SK-N-MC (cell line): ENCODE results near the gene TMCC3.

Source experiments
- DNase-seq: peaks from one replicate; pipeline ENCODE4 v3.0.0-alpha.2; 2011; ENCODE audit warnings: low read depth, low spot score
- H3K27ac ChIP-seq: fragments of 200-600 bp; sonication (generic); 2 replicates; pipeline ENCODE4 v1.5.1; 2016; ENCODE audit warnings: mixed run types
- H3K36me3 ChIP-seq: fragments of 200-600 bp; sonication (generic); 2 replicates; pipeline ENCODE4 v1.6.1; 2017; ENCODE audit warnings: antibody characterized with exemption, low read length, mixed read lengths; ENCODE audit not compliant: insufficient read depth
- H3K4me3 ChIP-seq: fragments of 200-600 bp; sonication (generic); 2 replicates; pipeline ENCODE4 v1.5.1; 2016
- H3K9ac ChIP-seq: fragments of 200-600 bp; sonication (generic); 2 replicates; pipeline ENCODE4 v1.8.0; 2017; ENCODE audit warnings: mixed run types, mixed read lengths; ENCODE audit not compliant: insufficient read length
- H3K9me3 ChIP-seq: fragments of 200-600 bp; sonication (generic); 2 replicates; pipeline ENCODE4 v1.6.1; 2017; ENCODE audit warnings: low read depth, mild to moderate bottlenecking, antibody characterized with exemption, low read length, moderate library complexity, mixed read lengths
- EZH2 ChIP-seq: fragments of 200-600 bp; sonication (generic); IDR thresholded peaks from one replicate; pipeline ENCODE4 v1.6.1; 2017; ENCODE audit warnings: antibody characterized with exemption
- FOXP2 ChIP-seq: optimal IDR thresholded peaks from 2 replicates; pipeline ENCODE3; 2011; ENCODE audit warnings: mild to moderate bottlenecking, moderate library complexity; ENCODE audit not compliant: insufficient read depth; ENCODE audit errors: extremely low read length, control extremely low read depth
- POLR2AphosphoS5 ChIP-seq: IDR thresholded peaks from 2 replicates; pipeline ENCODE4 v1.6.1; 2012; ENCODE audit warnings: mild to moderate bottlenecking, low read depth, low read length, borderline replicate concordance

Gene TMCC3

DNA sequence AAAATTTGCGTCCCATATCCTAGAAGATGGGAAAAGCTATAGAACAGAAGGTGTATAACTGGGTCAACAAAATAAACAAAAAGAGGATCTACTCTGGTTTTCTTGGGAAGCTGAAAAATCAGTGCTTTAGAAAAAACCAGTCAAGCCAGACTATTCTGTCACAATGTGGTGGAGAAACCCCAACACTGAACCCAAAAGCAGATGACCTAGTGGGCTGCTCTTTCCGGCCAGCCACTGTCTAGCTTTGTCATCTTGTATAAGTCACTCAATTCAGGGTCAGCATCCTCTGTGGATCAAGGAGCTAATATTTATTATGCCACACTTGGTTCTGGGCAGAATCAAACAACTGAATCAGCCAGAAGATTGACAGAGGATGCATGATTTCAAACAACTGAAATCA lies 26.6 kb upstream of the TMCC3 start:
- TF ChIP-seq FOXP2 = no peak
- no peak for TF ChIP-seq EZH2
- no peak for TF ChIP-seq POLR2AphosphoS5
- no peak overlapping the region for H3K27ac ChIP-seq
- DNase-seq = no peak
- no peaks in the 10 kb centered on the region for H3K9me3 ChIP-seq
- no peaks in the 10 kb centered on the region for H3K36me3 ChIP-seq
- no peak overlapping the region for H3K4me3 ChIP-seq
- H3K9ac ChIP-seq = no peak overlapping the region

DNA sequence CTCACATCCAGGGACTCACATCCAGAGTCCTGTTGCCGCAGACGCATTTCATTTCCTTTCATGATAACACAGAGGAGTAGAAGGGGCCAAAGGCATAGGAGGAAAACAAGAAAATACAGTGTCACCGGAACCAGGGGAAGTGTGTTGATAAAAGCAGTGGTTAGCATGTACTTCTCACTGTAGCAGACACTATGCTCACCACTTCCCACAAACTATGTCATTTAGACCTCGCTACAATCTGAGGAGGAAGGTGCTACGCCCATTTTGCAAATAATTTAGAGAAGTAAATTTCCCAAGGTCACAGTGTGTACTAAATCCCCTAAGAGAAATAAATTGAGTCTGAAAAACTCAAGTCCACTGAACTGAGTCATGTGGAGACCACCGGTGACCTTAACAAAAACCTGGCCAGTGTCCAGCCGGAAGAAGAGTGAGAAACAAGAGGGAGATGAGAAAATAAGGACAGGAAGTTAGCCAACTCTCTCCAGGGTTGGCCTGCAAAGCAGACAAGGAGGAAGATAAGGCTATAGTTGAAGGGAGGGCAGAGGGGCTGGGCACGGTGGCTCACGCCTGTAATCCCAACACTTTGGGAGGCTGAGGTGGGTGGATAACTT lies 25.8 kb upstream of the TMCC3 start:
- Histone ChIP-seq H3K4me3 (no peak overlapping the region), H3K9me3 (no peaks in the 10 kb centered on the region), H3K36me3 (no peaks in the 10 kb centered on the region), H3K27ac (no peak overlapping the region), H3K9ac (no peak overlapping the region)
- no peak for TF ChIP-seq POLR2AphosphoS5
- TF ChIP-seq FOXP2 = no peak
- TF ChIP-seq EZH2 = no peak
- no peak for DNase-seq

DNA sequence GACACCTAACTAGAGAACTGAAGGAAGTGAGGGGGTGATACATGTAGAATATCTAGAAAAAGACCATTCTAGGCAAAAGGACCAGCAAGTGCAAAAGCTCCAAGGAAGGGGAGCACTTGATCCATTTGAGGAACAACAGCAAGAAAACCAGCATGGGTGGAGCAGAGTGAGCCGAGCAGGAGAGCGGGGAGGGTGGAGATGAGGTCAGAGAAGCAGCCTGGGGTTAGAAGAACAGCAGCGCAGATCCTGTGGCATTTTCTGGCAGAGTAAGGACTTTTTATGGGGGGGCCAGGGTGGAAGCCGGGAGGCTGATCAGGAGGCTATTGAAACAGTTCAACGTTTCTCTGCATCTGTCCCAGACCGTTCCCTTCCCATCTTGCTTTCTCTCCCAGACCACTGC lies 24.5 kb upstream of the TMCC3 start:
- no peaks in the 10 kb centered on the region for H3K9me3 ChIP-seq
- TF ChIP-seq POLR2AphosphoS5 (no peak), FOXP2 (no peak), EZH2 (no peak)
- H3K4me3 ChIP-seq = no peak overlapping the region
- no peak for DNase-seq
- no peak overlapping the region for H3K27ac ChIP-seq
- no peaks in the 10 kb centered on the region for H3K36me3 ChIP-seq
- no peak overlapping the region for H3K9ac ChIP-seq

DNA sequence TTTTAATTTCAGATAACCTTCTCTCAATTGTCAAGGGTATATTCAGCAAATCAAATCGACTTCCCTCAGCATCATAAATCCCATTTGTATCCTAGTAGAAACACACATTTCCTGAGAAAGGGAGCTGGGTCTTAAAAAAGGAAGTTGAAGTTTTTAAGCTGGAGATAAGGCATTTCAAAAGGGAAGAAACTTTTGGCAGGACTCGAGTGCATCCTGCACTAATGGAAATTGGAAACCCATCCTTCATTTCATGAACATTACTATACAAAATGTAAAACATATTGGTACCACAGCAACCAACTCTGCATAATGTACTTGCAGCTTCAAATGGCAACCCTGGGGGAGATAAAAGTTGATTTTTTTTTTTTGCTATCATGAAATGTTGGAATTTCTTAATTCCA lies 23.7 kb upstream of the TMCC3 start:
- DNase-seq = no peak
- no peak for TF ChIP-seq POLR2AphosphoS5
- no peak for TF ChIP-seq EZH2
- TF ChIP-seq FOXP2 = no peak
- no peak overlapping the region for H3K27ac ChIP-seq

GRCh38 chr12:94673496-94673895 lies 23.1 kb upstream of the TMCC3 start:
- TF ChIP-seq POLR2AphosphoS5 (no peak), EZH2 (no peak), FOXP2 (no peak)
- Histone ChIP-seq H3K4me3 (no peak overlapping the region), H3K9me3 (no peaks in the 10 kb centered on the region), H3K36me3 (no peaks in the 10 kb centered on the region), H3K27ac (no peak overlapping the region), H3K9ac (no peak overlapping the region)
- DNase-seq = no peak

More for the DNA sequence above, 23.7 kb upstream of the TMCC3 start:
- H3K9me3 ChIP-seq = no peaks in the 10 kb centered on the region
- no peak overlapping the region for H3K4me3 ChIP-seq
- H3K36me3 ChIP-seq = no peaks in the 10 kb centered on the region
- H3K9ac ChIP-seq = no peak overlapping the region

GRCh38 chr12:94671917-94672316 lies 21.6 kb upstream of the TMCC3 start:
- Histone ChIP-seq H3K27ac (no peak overlapping the region), H3K9ac (no peak overlapping the region)
- no peak for DNase-seq

GRCh38 chr12:94670898-94671297 lies 20.5 kb upstream of the TMCC3 start:
- no peak for DNase-seq
- H3K9ac ChIP-seq = no peak overlapping the region
- H3K27ac ChIP-seq = no peak overlapping the region
- H3K36me3 ChIP-seq = no peaks in the 10 kb centered on the region
- no peaks in the 10 kb centered on the region for H3K9me3 ChIP-seq
- TF ChIP-seq POLR2AphosphoS5 (no peak), EZH2 (no peak), FOXP2 (no peak)
- H3K4me3 ChIP-seq = no peak overlapping the region

More at GRCh38 chr12:94671917-94672316, 21.6 kb upstream of the TMCC3 start:
- TF ChIP-seq FOXP2 (no peak), POLR2AphosphoS5 (no peak), EZH2 (no peak)
- Histone ChIP-seq H3K4me3 (no peak overlapping the region), H3K36me3 (no peaks in the 10 kb centered on the region), H3K9me3 (no peaks in the 10 kb centered on the region)

- H3K36me3 ChIP-seq = no peaks in the 10 kb centered on the region
- H3K27ac ChIP-seq = no peak overlapping the region
- no peak for TF ChIP-seq EZH2
- TF ChIP-seq POLR2AphosphoS5 = no peak
- TF ChIP-seq FOXP2 = no peak
- no peak for DNase-seq
- H3K4me3 ChIP-seq = no peak overlapping the region
- no peak overlapping the region for H3K9ac ChIP-seq
- H3K9me3 ChIP-seq = no peaks in the 10 kb centered on the region
These were observed 19.7 kb upstream of the TMCC3 start for GRCh38 chr12:94670075-94670474.

DNA sequence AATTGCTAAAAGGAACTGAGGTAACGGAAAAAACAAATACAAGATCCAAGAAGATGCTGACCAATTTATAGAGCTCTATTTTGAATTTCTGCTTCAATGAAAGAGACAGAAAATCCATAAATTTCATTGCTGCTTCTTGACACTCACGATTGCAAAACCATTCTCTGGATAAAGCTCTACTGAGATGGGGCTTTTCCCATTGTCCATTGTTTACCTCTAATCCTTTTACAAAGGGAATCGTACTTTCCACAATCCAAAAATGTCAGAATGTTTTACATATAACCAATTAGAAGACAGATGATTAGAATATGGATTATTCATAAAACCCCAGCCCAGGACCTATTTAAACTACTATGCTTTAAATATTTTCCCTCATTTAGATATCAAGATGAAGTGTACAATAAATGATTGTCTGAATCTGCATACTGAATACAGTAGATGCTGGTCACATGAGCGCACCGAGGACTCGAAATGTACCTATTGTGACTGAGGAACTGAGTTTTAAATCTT lies 16.7 kb upstream of the TMCC3 start:
- TF ChIP-seq EZH2 (no peak), POLR2AphosphoS5 (no peak), FOXP2 (no peak)
- H3K9me3 ChIP-seq = no peaks in the 10 kb centered on the region
- no peak overlapping the region for H3K27ac ChIP-seq
- H3K4me3 ChIP-seq = no peak overlapping the region
- no peak overlapping the region for H3K9ac ChIP-seq
- no peak for DNase-seq
- no peaks in the 10 kb centered on the region for H3K36me3 ChIP-seq
